ENCODE measurements around the gene CARS1.

The CARS1 gene

DNA sequence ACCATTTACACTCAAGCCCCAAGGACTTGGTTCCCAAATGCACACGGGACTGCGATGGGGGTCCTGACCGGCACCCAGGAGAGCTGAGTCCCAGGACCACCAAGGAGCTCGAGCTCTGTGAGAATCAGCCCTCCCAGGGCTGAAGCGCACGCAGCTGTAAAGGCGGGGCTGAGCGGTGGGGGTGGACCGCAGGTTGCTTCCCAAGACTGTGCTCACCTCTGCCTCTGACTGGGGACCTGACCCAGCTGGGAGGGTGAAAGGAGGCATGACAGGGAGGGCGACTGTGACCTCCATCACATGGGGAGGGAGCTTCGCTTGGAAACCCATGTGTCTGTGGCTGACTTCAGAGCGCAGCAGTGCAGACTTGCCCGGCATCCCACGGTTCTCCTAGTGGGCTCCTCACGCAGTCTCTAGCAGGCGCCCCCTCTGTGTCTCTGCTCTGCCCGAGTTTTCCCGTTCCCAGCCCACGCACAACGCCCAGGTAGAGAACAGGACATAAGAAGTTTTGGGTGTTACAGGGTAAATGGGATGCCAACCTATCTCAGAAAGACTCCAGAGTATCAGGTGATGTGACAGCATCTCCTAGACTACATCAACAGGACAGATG lies 49.7 kb downstream of the CARS1 start:
- no peak for DNase-seq

DNA sequence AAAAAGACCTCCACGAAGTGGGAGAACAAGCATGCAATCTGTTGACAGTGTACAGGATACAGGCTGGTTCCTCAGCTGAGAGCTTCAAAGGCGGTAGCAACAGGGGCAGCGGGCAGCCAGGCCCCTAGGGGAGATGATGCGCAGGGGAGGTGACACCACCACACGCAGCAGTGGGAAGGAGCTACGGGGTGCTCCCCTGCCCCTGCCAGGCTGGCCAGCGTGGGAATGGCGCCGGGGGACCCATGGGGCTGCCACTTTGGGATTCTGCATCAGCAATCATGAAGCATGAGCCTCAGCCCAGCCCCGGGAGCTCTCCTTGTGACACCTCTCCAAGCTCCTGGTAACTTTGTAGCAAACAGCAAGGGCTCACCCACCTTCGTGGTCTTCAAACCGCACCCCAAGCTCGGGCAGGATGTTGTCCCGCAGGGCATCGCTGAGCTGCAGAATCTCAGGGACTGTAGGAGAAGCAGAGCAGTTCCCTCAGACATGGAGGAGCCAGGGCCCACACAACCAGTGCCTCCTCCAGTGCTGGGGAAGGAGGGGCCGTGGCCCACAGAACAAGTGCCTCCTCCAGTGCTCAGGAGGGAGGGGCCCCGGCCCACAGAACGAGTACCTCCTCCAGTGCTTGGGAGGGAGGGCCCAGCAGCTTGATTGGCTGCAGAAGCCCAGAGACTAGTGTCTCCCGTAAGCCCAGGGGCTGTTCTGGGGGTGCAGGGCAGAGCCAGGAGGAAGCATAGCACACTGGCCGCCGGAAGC lies 50.5 kb downstream of the CARS1 start:
- no peak for DNase-seq

DNA sequence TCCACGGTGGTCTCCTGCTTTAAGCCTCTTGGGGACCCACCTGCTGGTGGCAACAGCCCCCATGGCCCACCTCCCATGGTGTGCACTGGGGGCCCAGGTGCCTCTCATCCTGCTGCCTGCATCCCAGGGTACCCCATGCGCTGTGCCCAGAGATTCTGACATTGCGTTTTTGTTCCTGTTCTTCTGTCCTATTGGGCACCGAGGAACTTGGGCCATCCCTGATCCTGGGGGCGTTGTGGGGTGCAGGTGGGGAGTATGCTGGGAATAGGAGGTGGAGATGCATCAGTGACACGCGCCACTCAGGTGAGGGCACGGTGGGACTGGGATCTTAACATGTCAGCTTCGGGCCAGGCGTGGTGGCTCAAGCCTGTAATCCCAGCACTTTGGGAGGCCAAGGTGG lies 52.7 kb downstream of the CARS1 start:
- DNase-seq: no peak

DNA sequence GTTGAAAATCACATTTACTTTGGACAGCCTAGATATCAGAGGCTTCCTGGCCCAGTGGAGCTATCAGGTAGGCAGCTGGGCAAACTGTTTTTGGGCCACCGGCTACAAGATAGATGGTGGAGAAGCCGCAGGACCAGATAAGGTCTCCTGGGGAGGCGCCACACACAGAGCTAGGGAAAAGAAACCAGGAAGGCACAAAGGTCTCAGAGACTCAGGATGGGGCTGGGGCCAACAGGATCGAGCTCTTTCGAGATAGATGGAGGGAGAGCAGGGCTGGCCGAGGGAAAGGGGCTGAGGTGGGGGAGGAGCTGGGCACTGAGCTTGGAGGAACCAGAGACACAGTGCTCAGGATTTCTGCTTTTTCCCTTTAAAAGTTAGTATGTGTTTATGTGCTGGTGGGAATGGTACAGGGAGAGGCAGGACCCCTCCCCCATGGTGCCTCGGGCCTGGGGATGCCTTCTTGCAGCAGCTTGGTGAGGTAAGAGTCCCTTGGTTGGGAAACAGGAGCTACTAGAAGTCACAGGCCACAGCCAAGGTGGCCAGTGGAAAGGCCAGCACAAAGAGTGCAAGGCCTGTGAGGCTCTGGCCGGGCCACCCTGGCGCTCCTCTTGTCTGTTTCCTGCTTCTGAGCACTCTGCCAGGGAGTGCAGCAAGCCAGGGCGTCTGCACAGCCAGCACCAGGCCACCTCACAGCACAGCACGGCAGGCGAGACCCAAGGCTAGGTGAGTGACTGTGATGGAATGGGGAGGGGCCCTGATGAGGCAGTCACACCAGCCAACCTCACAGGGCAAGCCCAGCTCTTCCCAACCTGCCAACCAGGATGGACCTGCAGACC lies 53.6 kb downstream of the CARS1 start:
- DNase-seq: no peak

DNA sequence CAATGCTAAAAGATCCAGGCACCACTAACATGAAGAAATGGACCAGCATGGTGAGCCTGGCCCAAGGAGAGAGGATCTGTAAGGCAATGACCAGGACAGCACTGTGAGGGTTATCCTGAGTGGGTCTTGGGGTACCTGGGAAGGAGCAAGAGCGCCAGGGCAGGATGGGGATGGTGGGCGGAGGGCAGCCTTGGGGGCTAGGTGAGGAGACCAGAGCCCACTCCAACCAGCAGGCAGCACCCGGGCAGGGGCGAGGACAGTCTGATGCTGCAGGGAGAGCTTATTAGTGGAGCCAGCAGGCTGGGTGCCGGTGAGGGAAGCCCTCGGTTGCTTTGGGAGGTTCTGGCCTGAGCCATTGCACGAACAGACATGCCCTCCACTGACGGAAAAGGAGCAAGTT lies 54.4 kb downstream of the CARS1 start:
- no peak for DNase-seq

DNA sequence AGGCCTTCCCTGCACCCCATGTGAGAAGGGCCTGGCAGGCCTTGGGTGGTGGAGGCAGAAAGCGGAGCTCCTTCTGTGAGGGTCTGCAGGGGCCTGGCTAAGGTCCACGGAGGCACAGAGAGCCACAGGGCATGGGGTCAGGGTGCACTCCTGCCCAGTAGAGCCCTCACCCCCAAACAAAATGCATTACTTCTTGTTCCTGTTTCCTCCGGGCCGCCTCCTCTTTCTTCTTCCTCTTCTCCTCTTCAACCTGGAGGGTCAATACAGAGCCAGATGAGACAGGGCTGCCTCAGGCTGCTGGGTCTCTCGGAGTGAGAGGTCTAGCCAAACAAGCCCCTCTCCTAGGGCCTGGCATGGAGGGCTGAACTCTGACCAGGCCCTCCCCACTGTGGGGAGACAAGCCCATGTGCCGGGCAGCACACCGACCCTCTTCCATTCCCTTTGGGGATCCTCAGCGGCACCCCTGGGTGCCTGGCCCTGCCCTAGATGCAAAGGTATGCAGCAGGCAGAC lies 54.8 kb downstream of the CARS1 start:
- no peak for DNase-seq

DNA sequence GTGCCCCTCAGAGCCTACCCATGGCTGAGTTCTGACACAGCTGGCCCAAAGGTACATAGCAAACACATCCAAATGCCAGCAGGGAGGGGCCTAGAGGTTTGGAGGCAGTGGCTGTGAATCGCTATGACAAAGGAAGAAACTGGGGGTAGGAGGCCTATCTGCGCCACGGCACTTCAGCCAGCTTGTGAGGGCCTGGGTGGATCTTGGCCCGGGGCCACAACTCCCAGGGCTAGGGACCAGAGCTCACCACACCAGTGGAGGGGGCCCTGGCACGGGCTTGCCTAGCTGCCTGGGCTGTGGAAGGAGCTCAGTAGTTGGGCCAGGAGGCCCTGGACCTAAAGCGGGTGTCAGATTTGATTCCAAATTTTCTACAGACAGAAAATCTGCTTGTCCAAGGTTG lies 55.7 kb downstream of the CARS1 start:
- DNase-seq: no peak

DNA sequence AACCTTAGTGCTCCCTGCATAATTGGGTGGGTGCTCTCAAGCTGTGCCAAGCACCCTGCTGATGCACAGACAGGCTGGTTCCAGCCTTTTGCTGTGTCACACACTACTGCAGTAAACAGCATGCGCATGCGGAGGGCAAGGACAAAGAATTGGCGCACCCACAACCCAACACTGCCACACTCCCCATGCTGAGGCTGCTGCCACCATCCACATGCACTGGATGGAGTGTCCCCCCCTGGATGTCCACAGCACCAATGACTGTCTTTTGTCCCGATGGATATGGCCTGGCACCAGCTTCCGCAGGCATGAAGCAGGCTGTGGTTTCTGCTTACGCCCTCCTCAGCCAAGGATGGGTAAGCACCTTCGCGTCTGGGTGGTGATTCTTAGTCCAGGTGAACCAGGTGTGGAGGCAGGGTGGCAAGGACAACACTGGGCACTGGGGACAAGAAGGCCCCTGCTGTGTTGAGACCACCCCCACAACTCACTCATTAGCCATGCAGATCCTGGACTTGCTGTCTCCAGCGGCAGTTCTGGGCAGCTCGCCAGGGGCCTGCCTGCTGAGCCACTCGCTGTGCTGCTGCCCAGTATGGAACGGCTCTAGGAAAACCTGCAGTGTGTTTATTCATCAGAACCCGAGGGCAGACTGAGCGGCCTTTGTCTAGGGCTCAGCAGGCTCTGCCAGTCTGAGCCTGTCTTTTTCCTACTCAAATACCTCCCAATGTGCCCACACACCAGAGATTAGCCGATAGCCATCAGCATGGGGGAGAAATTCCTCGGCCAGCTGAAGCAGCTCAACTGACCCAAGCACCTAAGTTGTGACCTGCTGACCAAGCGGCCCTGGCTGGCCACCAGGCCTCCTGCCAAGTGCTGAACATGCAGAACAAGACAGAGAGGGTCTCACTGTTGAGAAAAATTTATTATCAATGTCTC lies 56.9 kb downstream of the CARS1 start:
- DNase-seq: no peak

DNA sequence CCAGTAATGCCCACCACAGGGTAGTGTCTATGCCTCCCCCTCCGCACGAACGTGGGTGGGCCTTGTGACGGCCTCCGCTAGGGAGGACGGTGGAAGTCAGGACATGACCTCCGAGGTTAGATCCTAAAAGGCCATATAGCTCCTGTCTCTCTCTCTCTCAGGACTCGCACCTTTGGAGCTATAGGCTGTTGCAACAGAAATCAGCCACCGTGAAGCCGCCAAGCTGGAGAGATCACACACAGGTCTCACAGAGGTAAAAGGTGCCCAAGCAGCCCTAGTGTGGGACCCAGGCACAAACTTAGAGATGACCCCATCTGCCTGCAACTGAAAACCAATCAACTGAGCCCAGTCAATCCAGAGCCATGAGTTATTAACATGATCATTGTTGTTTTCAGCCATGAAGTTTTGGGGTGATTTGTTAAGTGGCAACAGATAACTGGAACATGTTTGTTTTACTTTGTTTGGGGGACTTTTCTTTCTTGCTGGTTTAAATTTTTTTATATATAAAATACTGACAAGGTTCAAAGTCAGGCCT lies 57.7 kb downstream of the CARS1 start:
- no peak for DNase-seq

DNA sequence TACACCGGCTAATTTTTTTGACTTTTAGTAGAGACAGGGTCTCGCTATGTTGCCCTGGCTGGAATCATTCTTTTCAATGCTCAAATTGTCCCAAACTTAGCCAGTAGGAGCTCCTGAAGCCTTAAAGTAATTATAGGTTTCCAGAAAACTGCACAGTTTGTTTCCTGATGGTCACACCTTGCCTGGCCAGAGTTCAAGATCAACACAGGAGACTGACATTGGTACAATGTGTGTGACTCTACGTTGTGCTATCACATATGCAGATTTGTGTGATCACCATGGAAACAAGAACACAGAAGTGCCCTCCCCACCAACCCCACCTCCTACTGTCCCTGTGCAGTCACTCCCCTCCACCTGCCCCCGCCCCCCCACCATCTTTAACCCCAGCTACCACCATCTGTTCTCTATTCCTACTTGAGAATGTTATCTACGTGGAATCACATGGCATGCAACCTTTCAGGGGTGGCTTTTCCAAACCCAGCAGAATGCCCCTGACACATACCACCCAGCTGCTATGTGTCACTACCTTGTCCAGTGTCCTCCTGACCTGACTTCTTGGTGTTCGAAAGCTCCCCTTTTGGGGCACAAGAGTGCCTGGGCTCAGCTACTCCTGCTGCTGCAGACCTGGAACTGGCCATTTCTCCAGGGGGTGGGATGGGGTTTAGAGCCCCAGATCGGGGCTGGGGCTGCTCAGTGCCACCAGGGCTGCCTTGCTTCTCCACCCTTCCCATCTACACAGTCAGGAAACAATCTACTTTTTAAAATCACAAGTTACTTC lies 59.0 kb downstream of the CARS1 start:
- peak; percentile 33 for DNase-seq

DNA sequence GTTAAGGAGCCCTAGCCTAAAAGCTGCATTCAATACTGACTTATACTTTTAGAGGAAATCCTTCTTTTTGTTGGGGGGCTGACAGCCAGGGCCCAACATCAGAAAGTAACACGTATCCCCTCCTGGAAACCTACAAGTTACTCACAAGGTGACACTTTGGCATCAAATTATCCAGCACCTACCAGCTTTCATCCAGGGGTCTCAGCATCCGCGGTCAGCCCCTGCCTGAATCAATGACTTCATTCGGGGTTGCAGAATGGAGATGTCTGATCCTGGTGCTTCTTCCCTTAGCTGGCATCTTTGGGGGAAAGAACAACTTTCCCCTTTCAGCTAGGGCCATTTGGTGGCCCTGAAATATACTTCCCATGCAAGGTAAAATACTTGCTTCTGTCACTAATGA lies 59.8 kb downstream of the CARS1 start:
- no peak for DNase-seq

DNA sequence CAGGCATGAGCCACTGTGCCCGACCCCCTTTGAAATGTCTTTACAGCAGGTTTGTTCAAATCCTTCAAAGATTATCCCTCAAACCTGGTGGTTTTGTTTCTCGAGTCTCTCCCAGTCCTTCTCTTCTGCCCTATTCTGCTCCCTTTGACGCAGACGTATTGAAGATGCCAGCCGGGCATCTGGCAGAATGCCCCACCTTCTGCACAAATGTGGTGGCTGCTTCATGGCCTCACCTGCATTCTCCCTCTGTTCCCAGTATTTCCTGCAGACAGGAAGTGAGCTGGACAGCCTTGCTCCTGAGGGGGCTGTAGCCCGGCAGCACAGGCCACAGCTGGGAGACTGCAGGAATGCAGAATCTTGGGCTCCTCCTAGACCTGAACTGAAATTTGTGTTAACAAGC lies 60.2 kb downstream of the CARS1 start:
- no peak for DNase-seq

DNA sequence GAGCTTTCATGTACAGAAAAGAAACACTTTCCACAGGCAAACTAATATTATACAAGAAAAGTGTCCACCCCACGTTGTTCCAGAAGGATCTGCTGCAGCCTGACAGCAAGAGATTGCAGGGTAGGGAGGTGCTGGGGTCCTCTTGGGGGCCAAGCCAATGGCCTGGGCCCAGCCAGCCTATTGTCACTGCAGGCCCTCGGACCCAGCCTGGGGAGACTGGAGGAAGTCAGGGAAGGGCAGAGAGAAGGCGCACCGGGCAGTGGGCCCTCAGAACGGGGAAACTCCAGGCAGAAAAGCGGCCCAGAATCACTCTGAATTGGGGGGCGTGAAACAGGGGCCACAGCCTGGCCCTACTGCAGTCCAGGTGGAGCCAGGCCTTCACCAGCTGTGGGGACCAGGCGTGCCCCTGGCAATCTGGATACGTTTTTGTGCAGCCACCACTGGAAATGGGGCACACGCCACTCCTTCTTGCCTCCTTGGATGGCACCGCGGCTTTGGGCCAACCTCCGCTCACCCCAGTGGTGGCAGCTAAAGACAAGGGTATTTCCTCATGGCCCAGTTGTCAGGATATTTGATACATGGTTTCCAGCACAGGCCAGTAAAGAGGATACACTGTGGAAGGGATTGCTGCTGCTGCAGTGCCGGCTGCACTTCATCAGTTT lies 61.2 kb downstream of the CARS1 start:
- no peak for DNase-seq

DNA sequence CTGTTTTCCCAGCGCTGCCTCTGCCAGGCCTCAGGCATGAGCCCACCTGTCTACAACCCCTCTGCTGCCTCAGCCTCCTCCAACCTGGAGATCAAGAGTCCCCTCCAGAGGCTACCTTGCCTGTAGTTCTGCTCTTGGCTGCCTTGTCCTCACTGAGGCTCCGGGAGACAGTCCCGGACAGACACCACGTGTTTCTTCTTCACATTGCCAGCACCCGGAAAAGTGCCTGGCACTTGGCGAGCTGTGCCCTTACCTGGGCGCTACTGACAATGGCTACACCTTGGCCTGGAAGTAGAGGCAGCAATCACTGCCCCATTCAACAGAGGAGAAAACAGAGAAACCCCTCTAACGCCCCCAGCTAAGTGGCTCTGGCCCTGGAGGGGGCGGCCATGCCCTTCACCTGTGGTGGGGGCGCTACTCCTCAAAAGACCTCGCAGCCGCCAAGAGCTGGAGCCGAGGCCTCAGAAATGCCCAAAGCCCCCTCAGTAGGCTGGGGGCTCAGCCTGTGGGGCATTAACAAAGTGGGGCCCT lies 62.1 kb downstream of the CARS1 start:
- DNase-seq: no peak

DNA sequence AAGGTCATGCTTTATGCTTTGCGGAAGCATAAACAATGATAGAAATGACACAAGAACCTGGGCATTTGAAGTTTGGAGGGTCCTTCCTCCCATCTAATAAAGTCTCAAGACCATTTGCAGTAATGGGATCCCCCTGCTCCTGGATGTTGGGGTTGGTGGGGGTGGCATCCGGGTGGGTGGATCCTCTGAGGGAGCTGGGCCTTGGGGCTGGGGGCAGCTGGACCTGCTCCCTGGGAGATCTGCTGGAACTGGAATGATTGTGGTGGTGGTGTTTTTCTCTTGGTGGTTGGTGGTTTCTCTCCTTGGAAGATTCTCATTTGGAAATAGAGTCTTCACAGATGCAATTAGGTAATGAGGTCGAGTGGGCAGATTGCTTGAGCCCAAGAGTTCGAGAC lies 62.9 kb downstream of the CARS1 start:
- DNase-seq: no peak

DNA sequence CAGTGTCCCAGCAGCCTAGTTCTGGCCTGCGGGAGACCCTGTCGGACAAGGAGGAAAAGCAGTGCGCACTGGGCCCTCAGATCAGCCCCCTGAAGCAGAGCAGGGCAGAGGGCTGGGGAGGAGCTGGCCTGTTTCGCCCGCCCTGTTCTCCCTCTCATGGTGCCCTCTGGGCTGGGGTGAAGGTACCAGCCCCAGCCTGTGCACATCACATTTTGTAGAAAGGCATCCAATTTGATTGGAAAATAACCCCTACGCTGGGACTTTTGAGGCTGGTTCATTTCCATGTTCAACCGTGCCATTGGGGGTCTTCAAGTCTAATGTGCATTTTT lies 64.3 kb downstream of the CARS1 start:
- peak; percentile 60 for DNase-seq

DNA sequence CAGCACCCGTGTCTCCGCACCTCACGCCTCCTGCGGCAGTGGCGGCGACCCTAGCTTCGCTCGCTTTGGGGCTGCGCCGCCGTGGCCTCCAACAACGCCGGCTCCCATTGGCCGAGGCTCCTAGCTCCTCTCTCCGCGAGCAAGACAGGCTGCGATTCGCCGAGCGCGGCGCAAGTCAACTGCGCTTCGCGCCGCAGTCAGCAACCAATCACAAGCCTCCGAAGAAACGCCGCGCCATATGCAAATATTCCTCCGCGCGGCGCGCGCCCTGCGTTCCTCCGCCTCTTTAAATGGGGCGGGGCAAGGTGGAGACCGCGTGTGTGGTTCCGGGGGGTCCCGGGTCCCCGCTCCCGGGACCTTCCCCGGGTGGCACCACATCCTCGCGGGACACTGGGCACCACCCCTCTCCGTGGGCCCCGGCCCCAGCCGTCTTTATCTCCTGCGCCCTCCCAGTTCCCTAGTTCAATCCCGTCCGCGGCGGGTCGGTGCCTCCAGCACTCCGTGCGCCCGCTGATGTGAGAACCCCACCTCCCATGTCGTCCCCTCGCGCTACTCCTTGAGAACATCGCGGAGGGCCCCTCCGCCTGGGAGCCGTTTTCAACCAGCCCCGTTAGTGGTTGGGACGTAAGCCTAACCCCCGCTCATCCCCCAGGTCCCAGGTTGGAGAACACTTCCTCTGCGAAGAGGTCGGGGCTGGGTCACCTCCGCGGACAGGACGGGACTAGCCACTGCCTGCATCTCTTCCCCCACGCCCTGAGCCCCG lies 64.8 kb downstream of the CARS1 start, which contains the start of gene NAP1L4:
Gene NAP1L4 (minus strand): TSS at position 96 of the 763 bp plus-strand sequence. CDS start 13,109 bp downstream, outside the sequence.
- DNase-seq: peak; percentile 97

DNA sequence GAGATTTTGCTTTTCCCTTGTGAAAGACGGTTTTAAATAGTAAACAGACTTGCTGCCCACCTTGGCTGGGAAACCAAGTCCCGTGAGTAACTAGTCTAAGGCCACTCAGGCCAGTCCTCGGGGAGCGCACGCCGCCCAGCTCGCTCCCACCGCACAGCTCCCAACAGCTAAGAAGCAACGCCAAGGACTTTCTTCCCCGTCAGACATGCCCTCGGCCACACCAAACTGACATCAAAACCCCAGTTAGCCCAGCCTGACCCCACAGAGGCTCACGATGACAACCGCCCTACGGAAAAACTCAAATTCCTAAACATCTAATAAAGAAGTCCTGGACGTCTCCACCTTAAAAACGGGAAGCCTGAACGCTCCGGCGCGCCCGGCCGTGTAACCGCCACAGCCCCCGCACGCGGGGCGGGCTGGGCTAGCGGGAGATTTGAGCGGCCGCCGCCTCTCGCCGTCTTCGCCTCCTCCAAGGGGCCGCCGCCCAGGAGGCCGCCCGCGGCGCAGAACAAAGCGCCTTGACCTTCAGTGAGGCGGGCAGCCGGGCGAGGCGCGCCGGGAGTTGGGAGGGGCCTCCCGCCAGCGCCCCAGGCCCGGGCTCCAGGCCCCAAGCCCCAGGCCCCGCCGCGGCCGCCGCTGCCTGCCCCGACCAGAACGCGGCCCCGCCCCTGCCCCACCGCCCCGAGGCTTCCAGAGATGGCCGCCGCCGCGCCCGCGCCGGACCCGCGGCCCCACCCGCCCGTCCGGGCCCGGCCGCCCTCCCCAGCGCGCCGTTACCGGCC lies 65.6 kb downstream of the CARS1 start:
- peak; percentile 74 for DNase-seq

Measured in NCI-H82 (cell line).